Measurements from ENCODE around the gene AFAP1.

DNA sequence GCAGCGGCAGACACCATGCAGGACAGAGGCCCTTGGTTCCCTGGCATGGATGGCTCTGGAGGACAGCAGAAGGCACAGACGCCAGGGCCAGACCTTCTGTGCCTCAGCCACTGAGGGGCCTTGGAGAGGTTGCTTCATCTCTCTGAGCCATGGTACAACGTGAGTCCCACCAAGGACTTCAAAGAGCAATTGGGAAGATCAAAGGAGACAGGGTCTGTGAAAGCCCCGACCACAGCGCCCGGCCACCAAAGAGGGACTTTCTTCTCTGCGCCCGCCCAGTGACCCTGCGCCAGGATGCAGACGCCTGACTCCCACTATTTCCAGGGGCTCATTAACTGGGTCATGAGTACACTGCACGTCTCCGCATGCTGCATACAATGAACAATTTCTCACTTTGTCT lies 174.0 kb downstream of the AFAP1 start:
- TF ChIP-seq, protein P1, sequence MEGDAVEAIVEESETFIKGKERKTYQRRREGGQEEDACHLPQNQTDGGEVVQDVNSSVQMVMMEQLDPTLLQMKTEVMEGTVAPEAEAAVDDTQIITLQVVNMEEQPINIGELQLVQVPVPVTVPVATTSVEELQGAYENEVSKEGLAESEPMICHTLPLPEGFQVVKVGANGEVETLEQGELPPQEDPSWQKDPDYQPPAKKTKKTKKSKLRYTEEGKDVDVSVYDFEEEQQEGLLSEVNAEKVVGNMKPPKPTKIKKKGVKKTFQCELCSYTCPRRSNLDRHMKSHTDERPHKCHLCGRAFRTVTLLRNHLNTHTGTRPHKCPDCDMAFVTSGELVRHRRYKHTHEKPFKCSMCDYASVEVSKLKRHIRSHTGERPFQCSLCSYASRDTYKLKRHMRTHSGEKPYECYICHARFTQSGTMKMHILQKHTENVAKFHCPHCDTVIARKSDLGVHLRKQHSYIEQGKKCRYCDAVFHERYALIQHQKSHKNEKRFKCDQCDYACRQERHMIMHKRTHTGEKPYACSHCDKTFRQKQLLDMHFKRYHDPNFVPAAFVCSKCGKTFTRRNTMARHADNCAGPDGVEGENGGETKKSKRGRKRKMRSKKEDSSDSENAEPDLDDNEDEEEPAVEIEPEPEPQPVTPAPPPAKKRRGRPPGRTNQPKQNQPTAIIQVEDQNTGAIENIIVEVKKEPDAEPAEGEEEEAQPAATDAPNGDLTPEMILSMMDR (IDR thresholded peaks at IDR 0.05), result no peak
- TF ChIP-seq EZH2 (IDR thresholded peaks at IDR 0.05) (no peak), EZH2phosphoT487 (IDR thresholded peaks at IDR 0.05) (no peak)

All from neural progenitor cell (in vitro differentiated cells).